22Rv1 (cell line): ENCODE data around the gene TMEM178B.

Source experiments
- ZFX ChIP-seq: fragments of 450-650 bp; IDR thresholded peaks from 2 replicates; pipeline ENCODE4 v1.6.1; 2017; ENCODE audit warnings: antibody characterized with exemption, borderline replicate concordance
- TF ChIP-seq, protein P1 (sequence below): fragments of 450-650 bp; IDR thresholded peaks from 2 replicates; pipeline ENCODE4 v1.5.1; 2017; ENCODE audit warnings: mild to moderate bottlenecking

DNA sequence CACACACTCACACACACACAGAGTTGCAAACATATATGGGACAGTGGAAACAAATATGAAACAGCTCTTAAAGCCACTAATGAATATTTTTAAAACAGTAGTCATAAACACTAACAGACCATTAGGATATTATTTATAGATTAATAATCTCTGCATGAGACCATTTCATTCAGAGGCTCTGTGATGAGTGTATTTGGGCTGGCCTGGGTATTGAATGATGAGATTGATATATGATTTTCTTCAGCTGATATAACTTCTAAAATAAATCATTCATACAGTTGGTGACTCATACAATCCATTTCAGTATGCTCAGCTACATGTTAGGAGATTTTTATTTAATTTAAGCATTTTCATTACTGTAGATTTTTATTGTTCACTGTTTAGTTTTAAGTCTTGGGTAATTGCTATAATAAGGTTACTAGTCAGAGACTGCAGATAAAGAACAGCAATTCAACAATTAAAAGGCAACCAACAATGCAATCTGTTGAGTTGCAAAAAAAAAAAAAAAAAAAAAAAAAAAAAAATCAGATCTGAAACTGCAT lies 452.2 kb downstream of the TMEM178B start:
- TF ChIP-seq, protein P1, sequence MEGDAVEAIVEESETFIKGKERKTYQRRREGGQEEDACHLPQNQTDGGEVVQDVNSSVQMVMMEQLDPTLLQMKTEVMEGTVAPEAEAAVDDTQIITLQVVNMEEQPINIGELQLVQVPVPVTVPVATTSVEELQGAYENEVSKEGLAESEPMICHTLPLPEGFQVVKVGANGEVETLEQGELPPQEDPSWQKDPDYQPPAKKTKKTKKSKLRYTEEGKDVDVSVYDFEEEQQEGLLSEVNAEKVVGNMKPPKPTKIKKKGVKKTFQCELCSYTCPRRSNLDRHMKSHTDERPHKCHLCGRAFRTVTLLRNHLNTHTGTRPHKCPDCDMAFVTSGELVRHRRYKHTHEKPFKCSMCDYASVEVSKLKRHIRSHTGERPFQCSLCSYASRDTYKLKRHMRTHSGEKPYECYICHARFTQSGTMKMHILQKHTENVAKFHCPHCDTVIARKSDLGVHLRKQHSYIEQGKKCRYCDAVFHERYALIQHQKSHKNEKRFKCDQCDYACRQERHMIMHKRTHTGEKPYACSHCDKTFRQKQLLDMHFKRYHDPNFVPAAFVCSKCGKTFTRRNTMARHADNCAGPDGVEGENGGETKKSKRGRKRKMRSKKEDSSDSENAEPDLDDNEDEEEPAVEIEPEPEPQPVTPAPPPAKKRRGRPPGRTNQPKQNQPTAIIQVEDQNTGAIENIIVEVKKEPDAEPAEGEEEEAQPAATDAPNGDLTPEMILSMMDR: no peak
- no peak for TF ChIP-seq ZFX
